Liver (tissue), 3 donors: ENCODE measurements around the gene CLDN8.

Experiments
- CTCF ChIP-seq: fragments of 150-350 bp; IDR thresholded peaks from 2 replicates; pipeline ENCODE4 v1.5.1; 2017; ENCODE audit warnings: improper control_type of control experiment, low read depth, low read length; ENCODE audit not compliant: missing input control
- EGR1 ChIP-seq, 2 donors: IDR thresholded peaks; 2 replicates each; pipeline ENCODE4 v1.6.1; 2016 to 2018; ENCODE audit warnings: antibody characterized with exemption in 2 of 2, low read depth in 2 of 2
- HNF4G ChIP-seq: IDR thresholded peaks from 2 replicates; pipeline ENCODE4 v1.6.1; 2016; ENCODE audit warnings: antibody characterized with exemption
- MAX ChIP-seq: IDR thresholded peaks from 2 replicates; pipeline ENCODE4 v1.6.1; 2016; ENCODE audit warnings: antibody characterized with exemption
- RAD21 ChIP-seq, 2 donors: IDR thresholded peaks; 2 replicates each; pipeline ENCODE4 v1.6.1; 2016; ENCODE audit warnings: antibody characterized with exemption in 2 of 2, mild to moderate bottlenecking in 2 of 2
- RXRA ChIP-seq, 2 donors: IDR thresholded peaks; 2 replicates each; pipeline ENCODE4 v1.6.1; 2017 to 2018; ENCODE audit warnings: antibody characterized with exemption in 2 of 2, mild to moderate bottlenecking in 1 of 2
- SP1 ChIP-seq: IDR thresholded peaks from 2 replicates; pipeline ENCODE4 v1.6.1; 2018; ENCODE audit warnings: antibody characterized with exemption, mild to moderate bottlenecking
- donor health status: healthy.
- donor health status: healthy.

GRCh38 chr21:30232011-30232410 is 16.1 kb upstream of the CLDN8 start:
- TF ChIP-seq EGR1 (IDR thresholded peaks at IDR 0.05; ENCODE audit: low read depth in 2 of 2) (no peak), CTCF (no peak), RAD21 (IDR thresholded peaks at IDR 0.05) (no peak), MAX (no peak), SP1 (no peak), HNF4G (no peak), RXRA (IDR thresholded peaks at IDR 0.05) (no peak)
